Activated T-cell treated with anti-CD3 and anti-CD28 coated beads for 4 hours (primary cell): ENCODE results near the gene TMEM95.

Source experiments
- DNase-seq: peaks from one replicate; pipeline ENCODE4 v3.0.0-alpha.2; 2020

The TMEM95 gene

GRCh38 chr17:7405350-7406234 is 50.6 kb downstream of the TMEM95 start:
- no peak for DNase-seq

GRCh38 chr17:7406235-7406825 is 51.4 kb downstream of the TMEM95 start:
- no peak for DNase-seq
